ENCODE measurements around the gene RPP40.
A peak's percentile ranks its signal among the peaks of the same experiment; 100 is the strongest.
"Not testable (repeated sequence)": the region's sequence is repeated elsewhere in the genome, so short reads cannot be mapped to it uniquely, and the experiment has no call there.

Gene RPP40

GRCh38 chr6:5033214-5033904, 29.5 kb upstream of the RPP40 start:
- H3K4me3 ChIP-seq (ENCODE audit: low read length); H3K9ac ChIP-seq (ENCODE audit: low read length); H3K27me3 ChIP-seq (ENCODE audit: control insufficient read depth, insufficient read depth, low read length); H3K9me3 ChIP-seq (ENCODE audit: control insufficient read depth, low read length); H3K36me3 ChIP-seq (ENCODE audit: control insufficient read depth, insufficient read depth, low read length); H3K4me1 ChIP-seq (ENCODE audit: control insufficient read depth, insufficient read depth, low read length): not testable (repeated sequence)

- H3K4me1 ChIP-seq (ENCODE audit: control insufficient read depth, insufficient read depth, low read length); H3K9ac ChIP-seq (ENCODE audit: low read length); H3K36me3 ChIP-seq (ENCODE audit: control insufficient read depth, insufficient read depth, low read length); H3K4me3 ChIP-seq (ENCODE audit: low read length); H3K9me3 ChIP-seq (ENCODE audit: control insufficient read depth, low read length); H3K27me3 ChIP-seq (ENCODE audit: control insufficient read depth, insufficient read depth, low read length): not testable (repeated sequence)
Measured at GRCh38 chr6:5032706-5033105, 28.9 kb upstream of the RPP40 start.

- no peak overlapping the region for H3K9ac ChIP-seq (ENCODE audit: low read length)
- no peak overlapping the region for H3K4me3 ChIP-seq (ENCODE audit: low read length)
Measured at GRCh38 chr6:5031150-5031549, 27.3 kb upstream of the RPP40 start.

GRCh38 chr6:5030596-5031136, 26.8 kb upstream of the RPP40 start:
- Histone ChIP-seq H3K9me3 (ENCODE audit: control insufficient read depth, low read length) (no peaks in the 10 kb centered on the region), H3K36me3 (ENCODE audit: control insufficient read depth, insufficient read depth, low read length) (no peaks in the 10 kb centered on the region), H3K9ac (ENCODE audit: low read length) (no peak overlapping the region), H3K4me3 (ENCODE audit: low read length) (no peak overlapping the region), H3K4me1 (ENCODE audit: control insufficient read depth, insufficient read depth, low read length) (peaks cover 6% of the 10 kb centered on the region), H3K27me3 (ENCODE audit: control insufficient read depth, insufficient read depth, low read length) (no peaks in the 10 kb centered on the region)

More at GRCh38 chr6:5031150-5031549, 27.3 kb upstream of the RPP40 start:
- H3K36me3 ChIP-seq (ENCODE audit: control insufficient read depth, insufficient read depth, low read length): no peaks in the 10 kb centered on the region
- H3K27me3 ChIP-seq (ENCODE audit: control insufficient read depth, insufficient read depth, low read length): no peaks in the 10 kb centered on the region
- no peaks in the 10 kb centered on the region for H3K9me3 ChIP-seq (ENCODE audit: control insufficient read depth, low read length)
- peaks cover 4% of the 10 kb centered on the region for H3K4me1 ChIP-seq (ENCODE audit: control insufficient read depth, insufficient read depth, low read length)

- Histone ChIP-seq H3K27me3 (ENCODE audit: control insufficient read depth, insufficient read depth, low read length) (peaks cover 3% of the 10 kb centered on the region), H3K9me3 (ENCODE audit: control insufficient read depth, low read length) (no peaks in the 10 kb centered on the region), H3K4me3 (ENCODE audit: low read length) (no peak overlapping the region), H3K4me1 (ENCODE audit: control insufficient read depth, insufficient read depth, low read length) (peaks cover 8% of the 10 kb centered on the region), H3K9ac (ENCODE audit: low read length) (no peak overlapping the region), H3K36me3 (ENCODE audit: control insufficient read depth, insufficient read depth, low read length) (no peaks in the 10 kb centered on the region)
Measured at GRCh38 chr6:5029609-5030008, 25.8 kb upstream of the RPP40 start.

GRCh38 chr6:5028921-5029320, 25.1 kb upstream of the RPP40 start:
- no peak overlapping the region for H3K4me3 ChIP-seq (ENCODE audit: low read length)
- no peaks in the 10 kb centered on the region for H3K9me3 ChIP-seq (ENCODE audit: control insufficient read depth, low read length)
- H3K36me3 ChIP-seq (ENCODE audit: control insufficient read depth, insufficient read depth, low read length): no peaks in the 10 kb centered on the region
- no peak overlapping the region for H3K9ac ChIP-seq (ENCODE audit: low read length)
- peaks cover 3% of the 10 kb centered on the region for H3K27me3 ChIP-seq (ENCODE audit: control insufficient read depth, insufficient read depth, low read length)
- H3K4me1 ChIP-seq (ENCODE audit: control insufficient read depth, insufficient read depth, low read length): peaks cover 8% of the 10 kb centered on the region

- Histone ChIP-seq H3K36me3 (ENCODE audit: control insufficient read depth, insufficient read depth, low read length) (no peaks in the 10 kb centered on the region), H3K27me3 (ENCODE audit: control insufficient read depth, insufficient read depth, low read length) (peaks cover 3% of the 10 kb centered on the region), H3K9me3 (ENCODE audit: control insufficient read depth, low read length) (no peaks in the 10 kb centered on the region), H3K4me1 (ENCODE audit: control insufficient read depth, insufficient read depth, low read length) (peaks cover 8% of the 10 kb centered on the region), H3K4me3 (ENCODE audit: low read length) (no peak overlapping the region), H3K9ac (ENCODE audit: low read length) (no peak overlapping the region)
Measured at GRCh38 chr6:5028301-5028700, 24.5 kb upstream of the RPP40 start.

- Histone ChIP-seq H3K9ac (ENCODE audit: low read length) (peak overlapping the region; percentile 59), H3K36me3 (ENCODE audit: control insufficient read depth, insufficient read depth, low read length) (no peaks in the 10 kb centered on the region), H3K4me1 (ENCODE audit: control insufficient read depth, insufficient read depth, low read length) (peaks cover 8% of the 10 kb centered on the region), H3K27me3 (ENCODE audit: control insufficient read depth, insufficient read depth, low read length) (peaks cover 3% of the 10 kb centered on the region), H3K4me3 (ENCODE audit: low read length) (peak overlapping the region; percentile 31), H3K9me3 (ENCODE audit: control insufficient read depth, low read length) (no peaks in the 10 kb centered on the region)
Measured at GRCh38 chr6:5025911-5026819, 22.3 kb upstream of the RPP40 start.

- Histone ChIP-seq H3K36me3 (ENCODE audit: control insufficient read depth, insufficient read depth, low read length) (no peaks in the 10 kb centered on the region), H3K4me1 (ENCODE audit: control insufficient read depth, insufficient read depth, low read length) (peaks cover 8% of the 10 kb centered on the region), H3K4me3 (ENCODE audit: low read length) (no peak overlapping the region), H3K9ac (ENCODE audit: low read length) (no peak overlapping the region), H3K27me3 (ENCODE audit: control insufficient read depth, insufficient read depth, low read length) (peaks cover 3% of the 10 kb centered on the region), H3K9me3 (ENCODE audit: control insufficient read depth, low read length) (no peaks in the 10 kb centered on the region)
Measured at GRCh38 chr6:5023923-5024322, 20.1 kb upstream of the RPP40 start.

GRCh38 chr6:5020142-5020541, 16.3 kb upstream of the RPP40 start:
- H3K4me3 ChIP-seq (ENCODE audit: low read length): no peak overlapping the region
- H3K36me3 ChIP-seq (ENCODE audit: control insufficient read depth, insufficient read depth, low read length): no peaks in the 10 kb centered on the region
- H3K9ac ChIP-seq (ENCODE audit: low read length): no peak overlapping the region
- no peaks in the 10 kb centered on the region for H3K9me3 ChIP-seq (ENCODE audit: control insufficient read depth, low read length)
- H3K4me1 ChIP-seq (ENCODE audit: control insufficient read depth, insufficient read depth, low read length): no peaks in the 10 kb centered on the region
- peaks cover 2% of the 10 kb centered on the region for H3K27me3 ChIP-seq (ENCODE audit: control insufficient read depth, insufficient read depth, low read length)

- Histone ChIP-seq H3K9me3 (ENCODE audit: control insufficient read depth, low read length) (no peaks in the 10 kb centered on the region), H3K9ac (ENCODE audit: low read length) (no peak overlapping the region), H3K36me3 (ENCODE audit: control insufficient read depth, insufficient read depth, low read length) (no peaks in the 10 kb centered on the region)
Measured at GRCh38 chr6:5014072-5014561, 10.3 kb upstream of the RPP40 start.

GRCh38 chr6:5012519-5012918, 8.7 kb upstream of the RPP40 start:
- Histone ChIP-seq H3K9me3 (ENCODE audit: control insufficient read depth, low read length) (no peaks in the 10 kb centered on the region), H3K9ac (ENCODE audit: low read length) (no peak overlapping the region), H3K4me1 (ENCODE audit: control insufficient read depth, insufficient read depth, low read length) (no peaks in the 10 kb centered on the region), H3K27me3 (ENCODE audit: control insufficient read depth, insufficient read depth, low read length) (no peaks in the 10 kb centered on the region), H3K36me3 (ENCODE audit: control insufficient read depth, insufficient read depth, low read length) (no peaks in the 10 kb centered on the region), H3K4me3 (ENCODE audit: low read length) (no peak overlapping the region)

More at GRCh38 chr6:5014072-5014561, 10.3 kb upstream of the RPP40 start:
- no peak overlapping the region for H3K4me3 ChIP-seq (ENCODE audit: low read length)
- no peaks in the 10 kb centered on the region for H3K27me3 ChIP-seq (ENCODE audit: control insufficient read depth, insufficient read depth, low read length)
- H3K4me1 ChIP-seq (ENCODE audit: control insufficient read depth, insufficient read depth, low read length): no peaks in the 10 kb centered on the region
